Left lung (tissue), 10 donors: Measurements from ENCODE around the gene GRIK3. TPM values are rescaled to one million over a fixed set of nuclear protein-coding genes. Genes with fewer than 3 reads are reported as not detected.

ENCODE experiments used
- ATAC-seq: fragments of 200-7000 bp; cut with Tn5 transposase; one replicate; pipeline ENCODE4 v1.9.1; 2020; ENCODE audit warnings: moderate library complexity
- DNase-seq, 4 donors: peaks; one replicate each; pipeline ENCODE4 v3.0.0-alpha.2; 2013 to 2020
- H3K27ac ChIP-seq, 2 donors: fragments of 200-600 bp; sonication (generic) in 1 of 2; one replicate each; pipeline versions ENCODE4 v1.5.0 to v1.8.0; 2020 to 2021
- H3K27me3 ChIP-seq, 2 donors: fragments of 200-600 bp; sonication (generic) in 1 of 2; one replicate each; pipeline versions ENCODE4 v1.5.0 to v1.8.0; 2020 to 2021
- H3K36me3 ChIP-seq, 2 donors: fragments of 200-600 bp; sonication (generic) in 1 of 2; one replicate each; pipeline versions ENCODE4 v1.5.0 to v1.8.0; 2020 to 2021
- H3K4me1 ChIP-seq, 2 donors: fragments of 200-600 bp; one replicate each; pipeline ENCODE4 v1.8.0; 2021
- H3K4me3 ChIP-seq, 2 donors: fragments of 200-600 bp; sonication (generic) in 1 of 2; one replicate each; pipeline versions ENCODE4 v1.5.0 to v1.8.0; 2020 to 2021; ENCODE audit warnings: mild to moderate bottlenecking in 1 of 2
- H3K9me3 ChIP-seq, 2 donors: fragments of 200-600 bp; sonication (generic) in 1 of 2; one replicate each; pipeline versions ENCODE4 v1.5.0 to v1.8.0; 2020 to 2021
- CTCF ChIP-seq, 2 donors: fragments of 200-600 bp; sonication (generic) in 1 of 2; IDR thresholded peaks; one replicate each; pipeline versions ENCODE4 v1.5.0 to v1.8.0; 2021; ENCODE audit warnings: antibody characterized with exemption in 2 of 2
- intact Hi-C, 2 donors: fragments of 100-400 bp; cut with DNase I; formaldehyde crosslinking; loops; one replicate each; pipeline versions ENCODE4 v1.11.2 to v1.14.2; 2022
- polyA plus RNA-seq, 6 donors: library from polyadenylated mRNA; unstranded; fragments of 120-200 nt; gene quantifications; one replicate each; pipeline ENCODE4 v1.2.1, GENCODE V29; 2013; ENCODE audit not compliant: insufficient read length in 6 of 6
- total RNA-seq, 2 donors: library from RNA; stranded (reverse); fragmentation: NEBNext Ultra II Directional; extraction: Animal tissue kit (Norgen Biotek cat#: 25700); gene quantifications; one replicate each; pipeline ENCODE4 v1.2.1, GENCODE V29; 2021
- donor health status: DM: no; HTN: yes; CAD: no.
- donor health status: DM: no; HTN: no; CAD: no.

Gene GRIK3
- total and polyA plus RNA-seq, 8 donors = 0.18 to 1.2 (median 0.48) TPM; not detected in 1

- Histone ChIP-seq H3K27me3 (peaks cover 0 to 57% of the 10 kb centered on the region in 2 donors), H3K4me1 (no peaks in the 10 kb centered on the region), H3K9me3 (peaks cover 0 to 5% of the 10 kb centered on the region in 2 donors), H3K4me3 (no peak overlapping the region), H3K27ac (no peak overlapping the region), H3K36me3 (no peaks in the 10 kb centered on the region)
- TF ChIP-seq CTCF (IDR thresholded peaks at IDR 0.05) = no peak
- intact Hi-C loops = no loop called here
- DNase-seq (peak in 1 of 4 donors; percentile 60), ATAC-seq (no peak)
Observed at GRCh38 chr1:36981126-36981525, 53.2 kb downstream of the GRIK3 start.

DNA sequence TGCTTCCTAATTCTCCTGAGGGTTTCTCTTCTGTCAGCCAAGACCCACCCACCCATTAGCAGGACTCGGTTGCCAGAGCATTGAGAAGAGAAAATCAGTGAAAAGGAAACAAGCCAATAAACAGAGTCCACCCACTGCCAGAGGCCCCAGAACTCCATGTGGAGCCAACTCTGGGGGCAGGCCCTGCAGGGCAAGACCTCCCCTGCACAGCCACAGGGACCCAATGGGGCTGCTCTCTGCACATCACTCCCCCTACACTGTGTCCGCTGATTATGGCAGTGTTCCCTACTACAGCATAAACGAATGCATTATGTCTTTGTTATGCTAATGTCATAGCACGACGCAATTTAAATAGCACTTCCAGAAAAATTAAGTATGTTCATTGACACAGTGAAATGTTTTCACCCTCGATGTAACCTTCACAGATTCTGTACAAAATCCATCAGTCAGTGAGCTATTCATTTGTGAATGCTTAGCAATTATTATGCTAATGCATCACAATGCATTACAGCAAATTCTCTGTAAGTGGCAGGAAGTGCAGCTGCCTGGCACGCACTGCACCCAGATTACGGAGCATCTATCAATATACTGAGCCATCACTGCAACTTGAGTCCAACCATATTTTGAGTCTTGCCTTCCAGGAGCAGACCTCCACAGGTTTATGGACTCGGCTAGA, 56.4 kb downstream of the GRIK3 start:
- Histone ChIP-seq H3K36me3 (no peaks in the 10 kb centered on the region), H3K4me1 (no peaks in the 10 kb centered on the region), H3K27ac (no peak overlapping the region), H3K27me3 (peaks cover 0 to 43% of the 10 kb centered on the region in 2 donors), H3K4me3 (no peak overlapping the region), H3K9me3 (peaks cover 0 to 5% of the 10 kb centered on the region in 2 donors)
- intact Hi-C loops = no loop called here
- ATAC-seq (no peak), DNase-seq (peak in 3 of 4 donors; percentile 13 to 48 (median 29))
- no peak for TF ChIP-seq CTCF (IDR thresholded peaks at IDR 0.05)

- DNase-seq (no peak), ATAC-seq (no peak)
- Histone ChIP-seq H3K27ac (no peak overlapping the region), H3K27me3 (peaks cover 0 to 21% of the 10 kb centered on the region in 2 donors), H3K36me3 (no peaks in the 10 kb centered on the region), H3K4me3 (no peak overlapping the region), H3K4me1 (no peaks in the 10 kb centered on the region), H3K9me3 (peaks cover 0 to 5% of the 10 kb centered on the region in 2 donors)
- intact Hi-C loops = no loop called here
- no peak for TF ChIP-seq CTCF (IDR thresholded peaks at IDR 0.05)
Observed at GRCh38 chr1:36975642-36976041, 58.7 kb downstream of the GRIK3 start.

DNA sequence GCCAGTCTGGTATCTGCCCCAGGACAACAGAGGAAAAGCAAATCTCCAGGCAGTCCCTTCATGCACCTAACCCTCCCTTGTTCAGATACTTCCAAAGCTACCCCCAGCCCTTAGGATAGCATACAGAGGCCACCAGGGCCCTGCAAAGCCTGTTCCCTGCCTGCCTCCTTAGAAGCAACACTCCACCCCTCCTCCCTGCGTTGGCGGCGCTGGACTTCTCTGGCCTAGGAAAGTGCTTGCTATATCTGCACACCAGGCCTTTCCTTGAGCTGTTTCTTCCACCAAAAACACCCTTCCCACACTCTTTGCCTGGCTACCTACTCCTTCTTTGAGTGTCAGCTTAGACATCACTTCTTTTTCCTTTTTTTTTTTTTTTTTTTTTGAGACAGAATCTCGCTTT, 61.3 kb downstream of the GRIK3 start:
- intact Hi-C loops = no loop called here
- Histone ChIP-seq H3K4me1 (no peaks in the 10 kb centered on the region), H3K36me3 (no peaks in the 10 kb centered on the region), H3K9me3 (peaks cover 0 to under 1% of the 10 kb centered on the region in 2 donors), H3K27ac (no peak overlapping the region), H3K27me3 (peaks cover 0 to 14% of the 10 kb centered on the region in 2 donors), H3K4me3 (no peak overlapping the region)
- no peak for TF ChIP-seq CTCF (IDR thresholded peaks at IDR 0.05)
- ATAC-seq (no peak), DNase-seq (peak in 1 of 4 donors; percentile 43)

DNA sequence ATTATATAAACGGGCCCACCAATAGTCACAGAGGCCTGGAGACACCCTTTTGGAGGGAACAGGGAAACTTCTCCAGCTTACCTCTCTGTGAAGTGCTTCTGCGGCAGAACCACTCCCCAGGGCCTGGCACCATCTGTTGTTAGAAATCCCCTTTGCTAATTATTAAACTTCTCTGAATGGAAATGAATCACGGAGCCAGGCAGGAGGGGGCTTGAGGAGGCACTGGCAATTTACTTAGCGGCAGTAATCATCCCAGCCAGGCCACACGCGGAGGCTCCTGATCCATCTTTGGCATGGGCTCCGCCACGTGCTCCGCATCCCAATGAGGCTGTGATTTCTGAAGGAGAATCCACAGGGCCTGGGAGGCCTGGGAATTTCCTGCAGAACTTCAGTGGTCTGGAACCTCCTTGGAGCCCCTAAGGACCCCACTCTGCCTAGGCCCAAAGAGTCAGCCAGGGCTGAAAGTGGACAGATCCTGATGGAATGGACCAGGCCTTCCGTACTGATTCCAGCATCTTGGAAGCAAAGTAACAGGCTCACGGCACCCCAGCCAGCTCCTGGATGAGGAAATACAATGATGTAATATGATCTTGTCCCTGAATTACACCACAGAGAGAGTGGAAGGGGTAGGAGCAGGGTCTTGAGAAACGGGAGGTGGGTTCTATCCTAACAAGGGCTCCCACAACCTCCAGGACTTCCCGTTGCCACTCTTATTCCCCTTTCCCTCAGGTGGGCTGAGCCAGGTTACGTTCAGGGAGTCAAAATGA, 62.3 kb downstream of the GRIK3 start:
- intact Hi-C loops = no loop called here
- DNase-seq = peak in 1 of 4 donors; percentile 47
- Histone ChIP-seq H3K9me3 (no peaks in the 10 kb centered on the region), H3K4me1 (no peaks in the 10 kb centered on the region), H3K36me3 (no peaks in the 10 kb centered on the region), H3K4me3 (no peak overlapping the region), H3K27ac (no peak overlapping the region), H3K27me3 (peaks cover 0 to 6% of the 10 kb centered on the region in 2 donors)
- ATAC-seq = no peak
- no peak for TF ChIP-seq CTCF (IDR thresholded peaks at IDR 0.05)
